ENCODE measurements around the gene CHAC2. TPM values are rescaled to one million over a fixed set of nuclear protein-coding genes. Genes with fewer than 3 reads are reported as not detected.
"Not testable (repeated sequence)": the region's sequence is repeated elsewhere in the genome, so short reads cannot be mapped to it uniquely, and the experiment has no call there.

CHAC2 gene
- total and polyA plus RNA-seq, 8 donors = 0.51 to 1.3 (median 1.1) TPM

- DNase-seq (no peak), ATAC-seq (no peak), FAIRE-seq (no peak)
- TF ChIP-seq, protein P1, sequence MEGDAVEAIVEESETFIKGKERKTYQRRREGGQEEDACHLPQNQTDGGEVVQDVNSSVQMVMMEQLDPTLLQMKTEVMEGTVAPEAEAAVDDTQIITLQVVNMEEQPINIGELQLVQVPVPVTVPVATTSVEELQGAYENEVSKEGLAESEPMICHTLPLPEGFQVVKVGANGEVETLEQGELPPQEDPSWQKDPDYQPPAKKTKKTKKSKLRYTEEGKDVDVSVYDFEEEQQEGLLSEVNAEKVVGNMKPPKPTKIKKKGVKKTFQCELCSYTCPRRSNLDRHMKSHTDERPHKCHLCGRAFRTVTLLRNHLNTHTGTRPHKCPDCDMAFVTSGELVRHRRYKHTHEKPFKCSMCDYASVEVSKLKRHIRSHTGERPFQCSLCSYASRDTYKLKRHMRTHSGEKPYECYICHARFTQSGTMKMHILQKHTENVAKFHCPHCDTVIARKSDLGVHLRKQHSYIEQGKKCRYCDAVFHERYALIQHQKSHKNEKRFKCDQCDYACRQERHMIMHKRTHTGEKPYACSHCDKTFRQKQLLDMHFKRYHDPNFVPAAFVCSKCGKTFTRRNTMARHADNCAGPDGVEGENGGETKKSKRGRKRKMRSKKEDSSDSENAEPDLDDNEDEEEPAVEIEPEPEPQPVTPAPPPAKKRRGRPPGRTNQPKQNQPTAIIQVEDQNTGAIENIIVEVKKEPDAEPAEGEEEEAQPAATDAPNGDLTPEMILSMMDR (IDR thresholded peaks at IDR 0.05) = no peak
- intact Hi-C loops (cut with DNase I) = no loop called here
- no peaks in the 10 kb centered on the region for H3K4me1 ChIP-seq
- no peaks in the 10 kb centered on the region for H3K27me3 ChIP-seq
- H3K9me3 ChIP-seq = no peaks in the 10 kb centered on the region
- H3K36me3 ChIP-seq = peaks cover 0 to 18% (median 0%) of the 10 kb centered on the region in 3 donors
- no peak overlapping the region for H3K27ac ChIP-seq
- 93 to 97% methylated on average over 4 of the region's 4 CpGs for WGBS, 2 donors
- no peak overlapping the region for H3K4me3 ChIP-seq
Measured at GRCh38 chr2:53820711-53821110, 53.1 kb downstream of the CHAC2 start.

- no peak for FAIRE-seq
Measured at GRCh38 chr2:53821810-53822209, 54.2 kb downstream of the CHAC2 start.

GRCh38 chr2:53823639-53824038, 56.0 kb downstream of the CHAC2 start:
- WGBS, 2 donors = 94% methylated on average over 9 of the region's 9 CpGs
- peaks cover 0 to 12% (median 0%) of the 10 kb centered on the region in 3 donors for H3K36me3 ChIP-seq
- H3K27me3 ChIP-seq; ATAC-seq; H3K27ac ChIP-seq; H3K4me1 ChIP-seq; H3K4me3 ChIP-seq; H3K9me3 ChIP-seq; intact Hi-C loops (cut with DNase I); FAIRE-seq; DNase-seq: not testable (repeated sequence)

More at GRCh38 chr2:53821810-53822209, 54.2 kb downstream of the CHAC2 start:
- ATAC-seq = no peak
- no peaks in the 10 kb centered on the region for H3K27me3 ChIP-seq
- H3K4me1 ChIP-seq = no peaks in the 10 kb centered on the region
- no peaks in the 10 kb centered on the region for H3K9me3 ChIP-seq
- H3K4me3 ChIP-seq = no peak overlapping the region
- TF ChIP-seq, protein P1 (IDR thresholded peaks at IDR 0.05) = no peak
- WGBS, 2 donors = 86 to 91% methylated on average over 6 of the region's 6 CpGs
- intact Hi-C loops (cut with DNase I) = no loop called here
- H3K36me3 ChIP-seq = peaks cover 0 to 12% (median 0%) of the 10 kb centered on the region in 3 donors
- H3K27ac ChIP-seq = no peak overlapping the region
- no peak for DNase-seq

Other genes with a start within 250 kb of the CHAC2 start
- 10 to 100 TPM in 1 of 6 donors, 1 to 10 TPM in 5; 4.3 to 10.1 (median 7.2) TPM for gene ASB3, start 19.1 kb downstream of the CHAC2 start, total RNA-seq
- 1 to 10 TPM; 4.8 to 8.8 TPM for gene ASB3, start 19.1 kb downstream of the CHAC2 start, polyA plus RNA-seq
- gene ERLEC1, start 19.2 kb downstream of the CHAC2 start, total RNA-seq = 10 to 100 TPM; 24.8 to 45.0 (median 33.3) TPM
- gene ERLEC1, start 19.2 kb downstream of the CHAC2 start, polyA plus RNA-seq = 10 to 100 TPM; 16.8 to 45.9 TPM
- gene GPR75, start 92.2 kb downstream of the CHAC2 start, total RNA-seq = 1 to 10 TPM; 1.1 to 1.9 (median 1.6) TPM
- gene GPR75, start 92.2 kb downstream of the CHAC2 start, polyA plus RNA-seq = 1 to 10 TPM; 1.3 to 1.5 TPM
- gene PSME4, start 203.2 kb downstream of the CHAC2 start, total RNA-seq = 10 to 100 TPM; 13.8 to 27.7 (median 17.8) TPM
- gene PSME4, start 203.2 kb downstream of the CHAC2 start, polyA plus RNA-seq = 10 to 100 TPM; 17.3 to 26.2 TPM

Measured in pancreas (tissue), 10 donors.